TTC549 (cell line): Measurements from ENCODE around the gene PSMA1.
"Not testable (repeated sequence)": the region's sequence is repeated elsewhere in the genome, so short reads cannot be mapped to it uniquely, and the experiment has no call there.

Experiments
- FAIRE-seq: peaks from 2 replicates; lab custom pipeline; 2012; peaks lifted over from hg19 to GRCh38; lab: Jason Lieb, UNC

PSMA1 gene

DNA sequence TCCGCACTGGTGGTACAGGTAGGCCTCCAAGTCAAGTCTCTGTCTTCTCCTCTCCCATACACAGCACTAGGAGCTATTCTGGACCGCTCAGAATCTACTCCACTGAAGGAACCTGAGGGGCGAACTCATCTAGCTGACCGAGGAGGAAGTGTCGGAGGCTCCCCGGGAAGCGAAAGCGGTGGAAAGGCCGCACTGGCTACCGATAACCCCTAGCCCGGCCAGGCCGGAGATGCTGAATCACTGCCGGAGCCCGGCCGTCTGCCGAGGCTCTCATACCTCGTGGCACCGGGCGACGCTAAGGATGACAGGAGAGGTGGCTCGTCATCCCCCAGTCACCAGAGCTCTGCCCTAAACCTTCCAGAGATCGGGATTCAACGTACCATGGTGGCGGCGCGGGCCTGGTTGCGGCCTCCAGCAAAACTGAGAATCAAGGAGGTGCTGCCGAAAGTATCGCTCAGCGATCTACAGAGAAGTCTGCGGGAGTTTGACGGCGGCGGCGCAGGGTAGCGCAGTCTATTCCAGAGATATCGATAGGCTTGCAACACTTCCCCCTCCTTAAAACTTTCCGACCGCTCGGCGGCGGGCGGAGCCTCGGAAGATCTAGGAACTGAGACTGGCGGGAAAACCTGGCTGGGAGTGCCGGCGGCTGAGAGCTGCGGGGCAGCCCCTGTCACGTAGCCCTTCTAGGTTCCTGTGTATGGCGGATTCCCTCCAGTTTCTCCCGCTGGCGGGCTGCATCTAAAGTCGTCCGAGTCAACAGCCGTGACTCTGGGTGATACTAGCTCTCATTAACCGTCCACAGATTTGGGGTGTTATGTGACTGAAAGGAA, at the start of gene PSMA1:
Gene PSMA1, minus strand, starts transcription at position 470 of the 830 bp plus-strand sequence. Its CDS starts 87 bp downstream, at position 383.
- peak; percentile 75 for FAIRE-seq

GRCh38 chr11:14569516-14569915, 49.3 kb upstream of the PSMA1 start:
- not testable (repeated sequence) for FAIRE-seq

GRCh38 chr11:14567064-14567651, 47.0 kb upstream of the PSMA1 start:
- FAIRE-seq, result no peak

- no peak for FAIRE-seq
These were observed 46.3 kb upstream of the PSMA1 start for GRCh38 chr11:14566331-14567063.

DNA sequence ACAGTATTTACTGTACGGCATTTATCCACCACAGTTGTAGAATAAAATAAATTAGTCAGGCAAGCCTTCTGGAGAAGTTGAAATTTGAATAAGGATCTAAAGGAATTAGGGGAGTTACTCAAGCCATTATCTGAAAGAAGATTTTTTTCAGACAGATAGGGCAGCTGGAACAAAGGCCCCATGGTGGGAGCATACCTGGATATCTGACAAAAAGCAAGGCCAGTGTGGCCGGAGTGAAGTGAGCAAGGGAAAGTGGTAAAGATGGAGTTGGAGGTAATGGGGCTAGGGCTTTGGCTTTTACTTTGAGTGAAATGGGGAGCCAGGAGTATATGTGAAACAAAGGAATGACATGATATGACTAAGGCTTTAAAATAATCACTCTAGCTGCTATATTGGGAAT, 45.7 kb upstream of the PSMA1 start:
- no peak for FAIRE-seq

GRCh38 chr11:14555818-14556217, 35.6 kb upstream of the PSMA1 start:
- no peak for FAIRE-seq

GRCh38 chr11:14554959-14555358, 34.8 kb upstream of the PSMA1 start:
- no peak for FAIRE-seq

DNA sequence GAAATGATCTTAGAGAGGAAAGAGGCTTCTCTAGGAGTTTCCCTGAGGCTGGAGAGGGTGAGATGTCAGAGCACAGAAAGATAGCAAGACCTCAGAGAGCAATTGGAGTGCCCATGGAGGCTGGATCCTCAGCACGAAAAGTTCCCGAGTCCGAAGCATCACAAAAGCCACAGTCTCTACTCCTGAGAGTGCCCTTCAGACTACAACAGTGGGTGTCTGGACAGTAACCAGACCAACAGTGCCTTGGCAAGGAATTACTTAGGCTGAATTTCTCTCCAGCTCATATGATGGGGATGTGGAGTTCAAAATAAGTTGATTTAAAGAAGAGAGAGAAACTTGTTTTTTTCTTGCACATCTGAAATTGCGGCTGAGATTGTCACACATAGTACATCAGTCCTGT, 31.9 kb upstream of the PSMA1 start:
- no peak for FAIRE-seq

DNA sequence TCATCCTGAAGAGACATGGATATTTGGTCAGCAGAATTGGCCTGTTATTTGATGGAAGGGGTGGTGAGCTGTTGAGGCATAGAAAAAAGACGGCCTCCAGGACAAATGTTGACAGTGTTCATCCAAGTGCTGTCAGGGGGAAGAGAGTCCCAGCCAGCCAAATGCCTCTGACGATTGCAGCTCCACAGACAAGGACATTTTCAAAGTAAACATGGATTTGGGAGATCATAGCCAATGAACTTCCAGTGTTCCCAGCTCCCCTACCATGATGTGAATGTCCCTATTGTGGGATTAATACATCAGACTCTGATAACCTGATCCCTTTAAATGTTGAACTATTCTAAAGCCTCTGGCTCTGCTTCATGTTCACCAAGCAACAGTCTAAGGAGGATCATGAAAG, 31.2 kb upstream of the PSMA1 start:
- no peak for FAIRE-seq

DNA sequence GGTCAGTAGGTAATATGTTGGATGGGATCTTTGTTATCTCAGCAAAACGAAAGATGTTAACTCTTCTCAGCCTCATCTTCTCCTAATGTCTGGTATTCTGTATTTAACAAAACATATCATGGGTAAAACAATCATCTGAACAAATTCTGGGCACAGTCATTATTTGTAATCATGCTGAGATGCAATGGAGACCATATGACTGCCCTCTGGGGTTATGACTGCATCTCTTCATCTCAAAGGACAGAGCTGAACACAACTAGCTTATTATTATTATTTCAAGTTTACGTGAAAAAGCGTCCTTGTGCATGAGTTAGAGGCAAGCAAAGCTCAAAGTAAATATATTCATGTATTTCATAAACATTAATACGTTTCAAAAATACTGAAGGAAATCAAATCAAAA, 29.7 kb upstream of the PSMA1 start:
- FAIRE-seq, result no peak

DNA sequence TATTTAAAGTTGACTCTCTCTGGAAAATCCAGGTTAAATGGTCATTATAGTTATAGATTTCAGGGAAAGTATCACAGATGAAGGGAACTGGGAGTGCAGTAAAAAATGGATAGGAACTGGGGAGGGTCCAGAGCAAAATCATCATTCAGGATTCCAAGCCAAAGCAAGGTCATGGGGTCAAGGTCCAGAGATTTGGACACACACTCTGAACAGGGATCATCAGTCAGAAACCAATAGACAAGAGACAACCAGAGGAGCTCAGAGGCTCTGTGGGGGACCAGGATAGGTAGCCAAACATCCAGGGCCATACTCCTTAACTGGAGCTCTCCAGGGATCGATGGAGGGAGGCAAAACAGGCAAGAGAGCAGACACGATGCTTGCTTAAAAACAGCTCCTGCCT, 27.3 kb upstream of the PSMA1 start:
- no peak for FAIRE-seq

- FAIRE-seq, result no peak
These were observed 26.5 kb upstream of the PSMA1 start for GRCh38 chr11:14546672-14547071.

DNA sequence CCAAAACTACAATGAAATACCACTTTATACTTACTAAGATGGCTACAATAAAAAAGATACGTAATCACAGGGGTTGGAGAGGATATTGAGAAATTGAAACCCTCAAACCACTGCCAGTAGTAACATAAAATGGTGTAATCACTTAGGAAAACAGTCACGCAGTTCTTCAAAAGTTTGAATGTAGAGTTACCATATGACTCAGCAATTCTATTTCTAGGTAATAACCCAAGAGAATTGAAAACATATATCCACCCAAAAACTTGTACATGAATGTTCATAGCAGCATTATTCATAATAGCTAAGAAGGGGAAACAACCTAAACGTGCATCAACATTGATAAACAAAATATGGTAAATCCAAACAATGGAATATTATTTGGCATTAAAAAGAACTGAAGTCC, 24.4 kb upstream of the PSMA1 start:
- FAIRE-seq, result no peak

DNA sequence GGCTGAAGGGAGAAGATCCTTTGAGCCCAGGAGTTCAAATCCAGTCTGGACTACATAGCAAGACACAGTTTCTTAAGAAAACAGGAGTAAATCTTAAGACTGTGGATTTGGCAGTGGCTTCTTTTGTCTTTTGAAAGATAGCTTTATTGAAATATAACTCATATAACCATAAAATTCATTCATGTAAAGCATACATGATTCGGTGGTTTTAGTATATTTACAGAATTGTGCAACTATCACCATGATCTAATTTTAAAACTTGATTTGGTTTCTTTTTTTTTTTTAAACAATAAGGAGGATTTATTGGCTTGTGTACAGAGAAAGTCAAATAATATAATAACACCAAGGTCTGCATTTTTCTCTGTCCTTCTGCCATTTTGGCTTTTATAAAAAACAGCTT, 23.1 kb upstream of the PSMA1 start:
- FAIRE-seq, result no peak

DNA sequence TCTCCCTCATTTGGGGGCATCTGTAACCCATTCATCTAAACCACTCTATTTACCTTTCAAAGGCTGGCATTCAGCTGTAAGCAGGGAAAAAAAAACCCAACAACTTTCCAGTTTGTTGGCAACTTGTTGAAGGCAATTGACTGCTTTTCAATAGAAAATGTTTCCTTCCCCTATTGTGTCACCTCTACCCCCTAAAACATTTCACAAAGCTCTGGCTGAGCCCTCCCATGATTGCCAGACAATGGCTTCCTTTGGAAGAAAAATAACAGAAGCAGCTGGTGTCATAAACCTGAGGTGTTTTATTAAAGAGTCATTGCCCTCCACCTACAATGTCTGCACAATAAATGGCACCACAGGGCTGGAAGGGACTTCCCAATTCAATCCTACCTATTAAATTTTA, 22.1 kb upstream of the PSMA1 start:
- FAIRE-seq, result no peak

- no peak for FAIRE-seq
These were observed 21.2 kb upstream of the PSMA1 start for GRCh38 chr11:14541192-14541947.

DNA sequence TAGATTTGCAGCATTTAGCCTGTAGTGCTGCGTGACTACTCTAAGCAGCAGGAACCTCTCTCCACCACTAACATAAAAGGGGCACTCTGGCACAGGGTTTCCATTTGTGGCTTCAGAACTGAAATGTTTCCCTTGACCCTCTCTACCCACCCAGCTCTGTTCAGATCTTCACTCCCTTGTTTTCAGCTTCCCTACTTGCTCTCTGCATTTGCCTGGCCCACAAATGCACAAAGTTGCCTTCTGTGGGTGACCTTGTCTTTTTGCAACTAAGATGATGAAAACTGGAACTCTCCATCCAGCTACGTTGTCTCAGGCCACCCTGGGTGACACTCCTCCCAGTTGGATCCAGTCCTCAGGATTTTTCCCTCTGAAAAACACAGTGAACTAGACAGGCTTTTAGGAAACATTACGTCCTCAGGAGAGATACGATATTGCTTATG, 19.8 kb upstream of the PSMA1 start:
- FAIRE-seq, result no peak

GRCh38 chr11:14538926-14539554, 18.9 kb upstream of the PSMA1 start:
- FAIRE-seq, result no peak

DNA sequence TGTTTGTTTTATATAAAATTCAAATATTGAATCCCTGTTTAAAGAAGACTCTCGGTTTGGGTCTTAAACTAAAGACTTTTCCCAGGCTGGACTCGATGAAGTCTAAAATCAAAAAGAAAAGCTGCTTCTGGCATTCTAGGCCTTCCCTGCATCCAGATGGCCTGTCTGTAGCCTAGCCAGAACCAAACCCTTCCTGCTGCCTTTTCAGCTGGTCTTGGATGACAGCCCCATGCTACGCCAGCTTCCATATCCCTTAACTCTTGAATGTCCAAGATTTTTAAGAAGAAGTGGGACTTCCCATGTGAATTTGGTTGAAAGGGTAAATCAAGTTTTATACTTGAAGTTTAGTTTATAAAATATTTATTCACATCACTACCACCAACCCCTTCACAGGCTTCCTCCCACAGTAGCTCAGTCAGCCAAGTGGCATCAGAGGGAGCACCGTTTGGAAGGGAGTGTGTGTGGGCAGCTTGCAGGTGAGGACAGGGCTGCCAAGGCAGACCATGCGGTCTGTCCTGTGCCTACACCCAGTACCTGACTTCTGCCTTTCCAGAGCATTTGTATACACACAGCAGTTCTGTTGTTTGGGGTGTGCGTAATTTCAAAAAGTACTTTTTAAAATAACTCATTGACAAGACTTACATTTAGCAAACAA, 18.2 kb upstream of the PSMA1 start:
- no peak for FAIRE-seq

- FAIRE-seq, result peak; percentile 83
These were observed 17.0 kb upstream of the PSMA1 start for GRCh38 chr11:14537134-14537599.

DNA sequence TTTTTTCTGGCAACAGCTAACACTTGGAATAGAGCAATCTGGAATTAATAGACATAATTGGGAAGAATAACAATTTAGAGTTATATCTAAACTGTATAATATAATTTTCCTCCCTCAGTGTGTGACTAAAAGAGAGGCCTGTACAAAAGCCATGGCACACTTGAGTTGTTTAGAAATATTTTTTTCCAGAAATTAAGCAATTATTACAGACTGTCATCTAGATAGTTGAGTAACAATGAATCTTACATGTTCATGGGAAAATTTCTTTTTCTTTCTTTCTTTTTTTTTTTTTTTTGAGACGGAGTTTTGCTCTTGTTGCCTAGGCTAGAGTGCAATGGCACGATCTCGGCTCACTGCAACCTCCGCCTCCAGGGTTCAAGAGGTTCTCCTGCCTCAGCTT, 15.0 kb upstream of the PSMA1 start:
- FAIRE-seq, result not testable (repeated sequence)
